HCT116 (cell line): ENCODE results near the gene KRT6A. TPM values are rescaled to one million over a fixed set of nuclear protein-coding genes. Genes with fewer than 3 reads are reported as not detected.

ENCODE experiments used
- ATAC-seq: fragments of 200-7000 bp; cut with Tn5 transposase; 2 replicates; pipeline ENCODE4 v1.9.1; 2020; ENCODE audit warnings: mild to moderate bottlenecking, moderate library complexity
- BruUV-seq: library from RNA; stranded (reverse); fragments of 400-500 nt; replicated peaks from 2 replicates; lab custom pipeline; 2021; lab: Mats Ljungman, UMichigan
- CTCF ChIA-PET: fragments of 300-600 bp; sonication (Branson Sonifier 250); formaldehyde crosslinking; loops from one replicate; lab custom pipeline; 2021; ENCODE audit warnings: antibody characterized with exemption; lab: Charles Lee
- POLR2A ChIA-PET: fragments of 300-600, 350-600 bp; sonication (Branson Sonifier 250); formaldehyde crosslinking; loops from one replicate; lab custom pipeline; 2021; ENCODE audit warnings: antibody characterized with exemption; lab: Charles Lee
- RAD21 ChIA-PET, 2 experiments: fragments of 300-600 bp; sonication (Branson Sonifier 250); formaldehyde crosslinking; loops; one replicate each; lab custom pipeline; 2023; ENCODE audit warnings: low total read pairs in 2 of 2; ENCODE audit not compliant: uncharacterized antibody in 2 of 2, unreplicated experiment in 2 of 2, low non-redundant PET in 1 of 2; lab: Charles Lee
- DNase-seq: peaks from one replicate; pipeline ENCODE4 v3.0.0-alpha.2; 2010; ENCODE audit warnings: low read depth, low spot score
- H2AFZ ChIP-seq: fragments of 200-600 bp; shearing (Covaris generic), sonication (generic); 2 replicates; pipeline ENCODE4 v1.6.1; 2017; ENCODE audit warnings: low read depth, mixed run types, mixed read lengths, antibody characterized with exemption, low read length; ENCODE audit not compliant: poor library complexity, severe bottlenecking
- H3K27ac ChIP-seq: 2 replicates; pipeline ENCODE4 v1.5.1; 2012; ENCODE audit warnings: low read depth, low read length
- H3K27me3 ChIP-seq: fragments of 200-600 bp; sonication (generic); 2 replicates; pipeline ENCODE4 v1.6.1; 2016; ENCODE audit warnings: mixed run types, low read length, mixed read lengths; ENCODE audit not compliant: insufficient read depth
- H3K36me3 ChIP-seq, 2 experiments: fragments of 200-500 bp in 1 of 2; fragments of 200-600 bp in 1 of 2; sonication (Bioruptor generic) in 1 of 2; sonication (generic) in 1 of 2; 2 replicates each; pipeline versions ENCODE4 v1.5.1 to v1.6.1; 2014 to 2016; ENCODE audit warnings: low read length in 2 of 2, inconsistent platforms in 1 of 2, mixed read lengths in 1 of 2, mixed run types in 1 of 2; ENCODE audit not compliant: insufficient read depth in 2 of 2, control insufficient read depth in 1 of 2
- H3K4me1 ChIP-seq, 2 experiments: fragments of 200-600 bp in 1 of 2; sonication (generic) in 1 of 2; 2 replicates each; pipeline versions ENCODE4 v1.5.1 to v1.6.1; 2012 to 2017; ENCODE audit warnings: low read length in 2 of 2, inconsistent platforms in 1 of 2, mild to moderate bottlenecking in 1 of 2, mixed read lengths in 1 of 2, mixed run types in 1 of 2, moderate library complexity in 1 of 2; ENCODE audit not compliant: insufficient read depth in 2 of 2, control insufficient read depth in 1 of 2
- H3K4me2 ChIP-seq: fragments of 200-600 bp; sonication (generic); 2 replicates; pipeline ENCODE4 v1.6.1; 2017; ENCODE audit warnings: mixed run types, low read length, mixed read lengths
- H3K4me3 ChIP-seq, 2 experiments: fragments of 200-600 bp in 1 of 2; sonication (generic) in 1 of 2; replicated peaks in 1 of 2; 2 replicates each; pipeline ENCODE4 v1.5.1; 2011 to 2016; ENCODE audit warnings: low read length in 2 of 2, control low read depth in 1 of 2, low read depth in 1 of 2, mild to moderate bottlenecking in 1 of 2, mixed read lengths in 1 of 2, mixed run types in 1 of 2
- H3K79me2 ChIP-seq: fragments of 200-600 bp; sonication (generic); 2 replicates; pipeline ENCODE4 v1.6.1; 2017; ENCODE audit warnings: mild to moderate bottlenecking, mixed run types, low read length, moderate library complexity, mixed read lengths; ENCODE audit not compliant: insufficient read depth
- H3K9ac ChIP-seq: fragments of 200-600 bp; sonication (generic); 2 replicates; pipeline ENCODE4 v1.6.1; 2016; ENCODE audit warnings: low read length, mixed read lengths
- H3K9me2 ChIP-seq: fragments of 200-600 bp; sonication (generic), shearing (Covaris generic); 2 replicates; pipeline ENCODE4 v1.6.1; 2017; ENCODE audit warnings: mixed run types, mild to moderate bottlenecking, moderate library complexity; ENCODE audit not compliant: insufficient read depth
- H3K9me3 ChIP-seq, 2 experiments: fragments of 200-500 bp in 1 of 2; fragments of 200-600 bp in 1 of 2; sonication (Bioruptor generic) in 1 of 2; sonication (generic) in 1 of 2; 2 replicates each; pipeline ENCODE4 v1.6.1; 2014 to 2017; ENCODE audit warnings: low read length in 2 of 2, mixed read lengths in 2 of 2, inconsistent platforms in 1 of 2, low read depth in 1 of 2, mild to moderate bottlenecking in 1 of 2, mixed run types in 1 of 2, moderate library complexity in 1 of 2; ENCODE audit not compliant: control insufficient read depth in 1 of 2, insufficient read depth in 1 of 2
- H4K20me1 ChIP-seq: fragments of 200-600 bp; sonication (generic), shearing (Covaris generic); 2 replicates; pipeline ENCODE4 v1.6.1; 2017; ENCODE audit warnings: mixed run types, mild to moderate bottlenecking, moderate library complexity; ENCODE audit not compliant: insufficient read depth
- CBX3 ChIP-seq: IDR thresholded peaks from 2 replicates; pipeline ENCODE4 v1.6.1; 2012; ENCODE audit warnings: low read depth
- CEBPB ChIP-seq: IDR thresholded peaks from 2 replicates; pipeline ENCODE4 v1.6.1; 2012; ENCODE audit warnings: low read depth
- CTCF ChIP-seq, 3 experiments: fragments of 200-600 bp in 1 of 3; sonication (generic) in 1 of 3; IDR thresholded peaks in 2 of 3; conservative IDR thresholded peaks in 1 of 3; 2 replicates each; pipeline ENCODE4 v1.5.1; 2012 to 2017; ENCODE audit warnings: low read depth in 2 of 3, low read length in 2 of 3, antibody characterized with exemption in 1 of 3, borderline replicate concordance in 1 of 3, control low read depth in 1 of 3, mild to moderate bottlenecking in 1 of 3, mixed read lengths in 1 of 3, mixed run types in 1 of 3, moderate library complexity in 1 of 3; ENCODE audit not compliant: insufficient read depth in 1 of 3
- ELF1 ChIP-seq: IDR thresholded peaks from 2 replicates; pipeline ENCODE4 v1.6.1; 2012; ENCODE audit warnings: low read depth, borderline replicate concordance
- RAD21 ChIP-seq: IDR thresholded peaks from 2 replicates; pipeline ENCODE4 v1.6.1; 2012; ENCODE audit warnings: low read depth, mild to moderate bottlenecking
- SRF ChIP-seq: IDR thresholded peaks from 2 replicates; pipeline ENCODE4 v1.6.1; 2012; ENCODE audit warnings: low read depth
- YY1 ChIP-seq: IDR thresholded peaks from 2 replicates; pipeline ENCODE4 v1.6.1; 2011; ENCODE audit warnings: low read length, low read depth, moderate library complexity, mild to moderate bottlenecking; ENCODE audit not compliant: insufficient replicate concordance; ENCODE audit errors: extremely low read depth
- intact Hi-C: fragments of 100-400 bp; cut with micrococcal nuclease; formaldehyde crosslinking; loops from 2 replicates; pipeline ENCODE4 v1.10.0; 2022
- total RNA-seq: library from RNA; stranded (reverse); gene quantifications from one replicate; pipeline ENCODE4 v1.2.1, GENCODE V29; 2021; ENCODE audit not compliant: unreplicated experiment

The KRT6A gene
- total RNA-seq, 1 experiment from 2014 or later, result 0.66 TPM

DNA sequence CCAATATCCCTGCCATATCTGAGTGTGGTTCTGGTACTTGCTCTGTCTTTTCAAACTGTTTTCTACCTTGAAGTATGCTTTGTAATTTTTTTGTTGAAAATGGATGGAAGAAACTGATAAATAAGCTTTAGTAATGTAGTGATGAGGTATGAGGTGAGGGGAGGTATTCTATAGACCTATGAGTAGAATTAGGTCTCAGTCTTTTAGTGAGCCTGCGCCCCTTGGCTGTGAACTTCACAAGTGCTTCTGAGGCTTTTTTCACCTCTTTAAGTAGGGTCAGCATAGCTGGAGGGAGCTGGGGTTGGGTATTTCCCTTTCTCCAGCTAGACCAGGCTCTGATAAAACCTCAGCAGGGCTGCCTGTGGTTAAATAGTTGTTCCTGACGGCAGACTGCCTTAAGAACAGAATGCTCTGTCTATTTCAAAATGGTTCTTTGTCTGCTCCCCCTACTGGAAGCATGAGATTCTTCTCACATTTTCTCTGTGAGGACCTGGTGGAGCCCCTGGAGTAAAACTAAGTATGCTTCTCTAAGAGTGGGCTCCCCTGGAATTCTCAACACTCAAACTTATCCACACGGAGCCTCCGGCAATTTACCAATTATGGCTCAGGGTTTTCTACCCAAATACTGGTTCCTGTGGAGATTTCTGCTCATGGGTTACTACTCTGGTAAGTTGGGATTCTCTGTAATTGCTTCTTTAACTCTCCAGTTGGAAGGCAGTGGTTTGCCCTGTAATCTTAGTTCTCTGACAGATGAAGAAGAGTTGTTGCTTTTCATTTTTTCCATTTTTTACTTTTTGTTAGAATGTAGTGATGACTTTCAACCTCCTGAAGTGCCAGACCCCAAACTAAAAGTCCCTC is 14.0 kb upstream of the KRT6A start:
- ChIA-PET RAD21 (interaction anchor here in 1 of 2 experiments (1.0 kb wide), 1 partner anchor 111 kb away, joined by 3 read pairs; no protein-coding TSS in a partner anchor), CTCF (interaction anchor here (0.7 to 2.4 kb wide), 3 partner anchors 10 to 111 kb away, joined by 3 to 11 read pairs (median 4); no protein-coding TSS in a partner anchor), POLR2A (interaction anchor here (1.0 kb wide), 2 partner anchors 10 to 359 kb away, joined by 3 to 4 read pairs; no protein-coding TSS in a partner anchor)
- no TSS peak for BruUV-seq
- H3K27ac ChIP-seq, result no peak overlapping the region
- no peak overlapping the region for H3K4me3 ChIP-seq
- peak overlapping the region; percentile 88 for H2AFZ ChIP-seq
- TF ChIP-seq RAD21 (peak; percentile 63), CBX3 (no peak), CEBPB (no peak), ELF1 (no peak), CTCF (IDR thresholded peaks at IDR 0.05 in 2 of 3, conservative IDR thresholded peaks at IDR 0.05 in 1 of 3; ENCODE audit: borderline replicate concordance in 1 of 3, insufficient read depth in 1 of 3, low read depth in 2 of 3, low read length in 2 of 3) (peak; percentile 57 to 82 (median 64)), SRF (no peak), YY1 (peak; percentile 24)
- H3K9ac ChIP-seq, result no peak overlapping the region
- ATAC-seq (peak; percentile 95), DNase-seq (no peak)
- H3K27me3 ChIP-seq, result no peaks in the 10 kb centered on the region
- H3K4me1 ChIP-seq, result peaks cover 0 to 6% of the 10 kb centered on the region in 2 experiments; a peak in 1 of 4 replicates
- H3K9me3 ChIP-seq, result no peaks in the 10 kb centered on the region
- H3K4me2 ChIP-seq, result peak overlapping the region; percentile 8; the same call in 1 of the 2 replicates
- H4K20me1 ChIP-seq, result no peaks in the 10 kb centered on the region
- H3K9me2 ChIP-seq, result no peaks in the 10 kb centered on the region
- H3K79me2 ChIP-seq, result no peaks in the 10 kb centered on the region
- intact Hi-C loops, result loop anchor here (1.0 kb wide), 1 partner anchor 111 kb away; no protein-coding TSS in a partner anchor
- no peaks in the 10 kb centered on the region for H3K36me3 ChIP-seq
